ENCODE results near the gene PLBD2. TPM values are rescaled to one million over a fixed set of nuclear protein-coding genes. Genes with fewer than 3 reads are reported as not detected.

Gene PLBD2
- total RNA-seq, 1 donor from 2014 or later: 40.2 TPM

DNA sequence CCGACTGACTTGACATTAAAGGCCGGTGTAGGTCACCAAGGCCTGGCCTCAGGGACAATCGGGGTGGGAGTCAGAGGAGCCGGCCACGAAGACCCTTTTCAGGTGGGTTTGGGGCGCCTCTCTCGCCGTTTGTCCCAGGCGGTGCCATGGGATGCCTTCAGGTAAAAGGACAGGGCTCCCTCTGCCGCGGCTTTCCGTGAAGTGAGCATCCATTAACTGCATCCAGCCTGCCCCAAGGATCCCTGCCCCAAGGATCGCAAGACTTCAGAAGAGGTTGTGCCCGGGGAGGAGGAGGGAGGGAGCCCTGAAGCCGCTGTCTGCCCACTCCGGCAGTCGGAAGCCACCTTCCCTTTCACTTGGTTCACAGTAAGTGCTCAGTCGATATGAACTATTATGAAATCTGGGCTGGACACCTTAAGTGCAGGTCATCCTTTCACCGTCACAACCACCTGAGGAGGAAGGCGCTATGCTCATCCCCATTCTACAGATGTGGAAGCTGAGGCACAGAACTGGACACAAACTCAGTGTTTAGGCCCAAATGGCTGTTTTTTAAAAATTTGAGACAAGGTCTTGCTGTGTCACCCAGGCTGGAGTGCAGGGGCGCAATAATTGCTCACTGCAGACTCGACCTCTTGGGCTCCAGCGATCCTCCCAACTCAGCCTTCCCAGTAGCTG, 44.3 kb downstream of the PLBD2 start:
- no peak for DNase-seq

DNA sequence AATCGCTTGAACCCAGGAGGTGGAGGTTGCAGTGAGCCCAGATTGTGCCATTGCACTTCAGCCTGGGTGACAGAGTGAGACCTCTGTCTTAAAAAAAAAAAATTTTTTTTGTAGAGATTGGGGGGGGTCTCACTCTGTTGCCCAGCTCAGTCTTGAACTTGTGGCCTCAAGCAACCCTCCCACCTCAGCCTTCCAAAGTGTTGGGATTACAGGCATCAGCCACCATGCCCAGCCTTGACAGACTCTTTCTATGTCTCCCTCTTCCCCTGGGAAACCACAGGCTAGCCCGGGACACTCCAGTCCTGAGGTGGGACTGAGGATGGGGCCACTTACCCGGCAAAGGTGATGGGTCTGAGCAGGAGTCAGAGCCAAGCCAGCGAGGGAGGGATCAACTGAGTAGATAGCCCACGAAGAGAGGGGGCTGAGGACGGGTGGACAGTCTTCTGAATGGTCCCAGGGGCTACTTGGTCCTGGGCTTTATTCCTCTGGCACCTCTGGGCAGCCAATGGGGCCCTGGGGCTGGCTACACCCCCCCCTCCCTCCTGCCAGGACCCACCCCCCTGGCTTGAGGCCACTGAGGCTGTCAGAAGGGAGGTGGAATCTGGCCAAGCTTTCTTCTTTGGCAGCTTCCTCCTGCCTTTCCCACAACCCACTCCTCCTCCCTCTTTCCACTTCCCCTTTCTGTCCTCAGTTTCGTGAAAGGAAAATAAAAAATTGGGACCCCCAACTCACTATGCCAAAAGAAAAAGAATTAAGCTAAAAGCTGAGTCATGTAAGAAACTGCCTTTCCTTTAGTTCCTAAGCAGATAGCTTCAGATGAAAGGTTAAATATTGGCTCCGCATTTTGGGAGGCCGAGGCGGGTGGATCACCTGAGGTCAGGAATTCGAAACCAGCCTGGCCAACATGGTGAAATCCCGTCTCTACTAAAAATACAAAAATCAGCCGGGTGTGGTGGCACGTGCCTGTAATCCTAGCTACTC, 45.3 kb downstream of the PLBD2 start, which contains the start of gene SDS:
Gene SDS (minus strand): TSS at position 453 of the 981 bp plus-strand sequence. CDS start 4,179 bp downstream, outside the sequence.
- ATAC-seq (ENCODE audit: poor library complexity) (peak; percentile 76), DNase-seq (peak; percentile 73)
- intact Hi-C loops (cut with DNase I): no loop called here

More for the DNA sequence above, 44.3 kb downstream of the PLBD2 start:
- no peak for ATAC-seq (ENCODE audit: poor library complexity)
- intact Hi-C loops (cut with DNase I): no loop called here

DNA sequence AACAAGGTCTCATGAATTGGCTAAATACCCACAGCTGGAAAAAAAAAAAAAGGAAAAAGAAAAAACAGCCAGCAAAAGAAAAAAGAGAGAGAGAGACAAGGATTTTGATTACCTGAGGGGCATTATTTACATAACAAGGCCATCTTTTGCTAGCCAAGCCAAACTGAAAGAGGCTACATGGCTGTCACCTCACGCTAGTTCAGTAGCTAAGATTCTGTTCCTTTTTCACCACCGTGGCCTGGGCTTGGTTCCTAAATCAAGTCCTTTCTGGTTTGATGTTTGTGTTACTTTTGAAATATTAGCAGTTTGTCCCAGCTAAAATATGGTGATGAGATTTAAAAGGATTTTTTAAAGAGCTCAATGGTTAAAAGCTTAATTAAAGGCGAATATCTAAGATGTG, 47.3 kb downstream of the PLBD2 start:
- DNase-seq (no peak), ATAC-seq (ENCODE audit: poor library complexity) (no peak)
- intact Hi-C loops (cut with DNase I): no loop called here

DNA sequence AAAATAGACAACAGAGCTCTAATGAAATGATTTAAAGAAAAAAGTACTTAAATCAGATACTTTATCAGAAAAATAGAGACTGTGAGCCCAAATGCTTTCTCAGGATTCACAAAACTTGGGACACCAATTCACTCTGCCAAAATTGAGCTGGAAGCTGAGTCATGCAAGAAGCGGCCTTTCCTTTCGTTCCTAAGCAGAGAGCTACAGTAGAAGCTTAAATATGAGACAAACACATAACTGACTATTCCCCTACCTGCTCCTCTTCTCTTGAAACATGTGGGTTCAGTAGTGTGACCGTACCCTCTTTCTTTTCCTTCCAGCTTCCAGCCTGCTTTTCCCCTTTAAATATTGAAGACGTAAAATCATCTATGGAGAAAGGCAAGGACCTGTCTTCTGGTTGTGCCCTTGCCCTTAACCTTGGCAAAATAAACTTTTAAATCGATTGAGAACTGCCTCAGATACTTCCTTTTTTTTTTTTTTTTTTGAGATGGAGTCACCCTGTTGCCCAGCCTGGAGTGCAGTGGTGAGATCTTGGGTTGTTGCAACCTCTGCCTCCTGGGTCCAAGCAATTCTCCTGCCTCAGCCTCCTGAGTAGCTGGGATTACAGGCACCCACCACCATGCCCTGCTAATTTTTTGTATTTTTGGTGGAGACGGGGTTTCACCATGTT, 49.7 kb downstream of the PLBD2 start:
- ATAC-seq (ENCODE audit: poor library complexity): no peak
- no peak for DNase-seq
- intact Hi-C loops (cut with DNase I): no loop called here

DNA sequence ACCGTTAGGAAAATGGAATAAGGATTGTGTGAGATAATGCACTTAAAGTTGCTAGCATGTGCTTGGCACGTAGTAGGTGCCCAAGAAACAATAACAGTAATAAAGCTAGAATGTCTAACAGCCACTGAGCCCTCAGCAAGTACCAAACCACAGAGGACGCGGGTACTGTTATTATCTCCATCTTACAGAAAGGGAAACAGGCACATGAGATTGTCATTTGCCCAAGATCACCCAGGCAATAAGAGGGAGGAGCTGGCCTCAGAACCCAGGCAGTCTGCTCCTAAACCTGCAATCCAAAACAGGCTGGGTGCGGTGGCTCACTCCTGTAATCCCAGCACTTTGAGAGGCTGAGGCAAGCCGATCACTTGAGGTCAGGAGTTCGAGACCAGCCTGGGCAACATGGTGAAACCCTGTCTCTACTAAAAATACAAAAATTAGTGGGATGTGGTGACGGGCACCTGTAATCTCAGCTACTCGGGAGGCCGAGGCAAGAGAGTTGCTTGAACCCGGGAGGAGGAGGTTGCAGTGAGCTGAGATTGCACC, 50.4 kb downstream of the PLBD2 start:
- intact Hi-C loops (cut with DNase I): no loop called here
- DNase-seq (no peak), ATAC-seq (ENCODE audit: poor library complexity) (no peak)

DNA sequence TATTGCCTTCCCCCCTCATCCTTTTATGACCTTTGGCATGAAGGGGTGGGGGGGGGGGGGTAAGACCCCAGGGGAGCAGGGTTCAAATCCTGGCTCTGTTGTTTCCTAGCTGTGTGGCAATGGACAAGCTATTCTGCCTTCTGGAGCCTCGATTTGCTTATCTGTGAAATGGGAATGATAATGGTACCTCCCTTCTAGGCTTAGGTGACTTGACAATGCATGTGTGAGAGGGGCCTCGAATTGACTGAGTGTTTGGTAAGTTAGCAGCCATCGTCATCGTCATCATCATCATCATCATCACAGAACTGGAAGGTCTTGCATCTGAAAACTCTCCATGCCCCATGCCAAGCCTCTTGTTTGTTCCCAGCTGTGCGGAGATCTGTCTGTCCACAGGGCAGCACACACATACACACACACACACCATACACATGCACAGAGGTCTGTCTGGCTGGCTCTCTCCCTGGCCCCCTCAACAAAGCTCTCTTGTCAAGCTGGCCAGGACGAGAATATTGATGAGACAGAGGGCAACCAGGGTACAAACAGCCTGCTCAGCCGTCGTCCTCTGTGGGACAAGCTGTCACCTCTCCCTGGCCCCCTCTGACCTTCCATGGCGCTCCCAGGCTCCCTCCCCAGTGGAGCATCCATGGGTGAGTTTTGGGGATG, 51.2 kb downstream of the PLBD2 start:
- no peak for DNase-seq

DNA sequence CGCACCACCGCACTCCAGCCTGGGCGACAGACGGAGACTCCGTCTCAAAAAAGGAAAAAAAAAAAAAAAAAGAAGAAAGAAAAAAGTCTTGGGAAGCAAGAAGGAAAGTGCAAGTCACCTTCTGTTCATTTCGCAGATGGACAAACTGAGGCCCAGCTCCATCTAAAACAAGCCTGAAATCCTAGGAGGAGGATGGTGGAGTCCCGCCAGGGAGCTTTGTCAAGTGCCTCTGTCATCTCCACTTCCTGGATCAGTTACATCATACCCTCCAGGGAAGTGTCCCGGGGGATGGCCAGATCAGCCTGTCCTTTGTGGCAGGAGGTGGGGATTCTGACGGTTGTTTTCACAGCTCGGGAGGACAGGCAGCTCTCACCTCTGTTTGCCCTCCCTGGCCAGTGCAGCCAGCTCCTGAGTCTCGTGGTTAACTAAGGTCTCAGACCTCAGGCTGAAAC, 55.1 kb downstream of the PLBD2 start:
- DNase-seq: no peak
- intact Hi-C loops (cut with DNase I): no loop called here

More for the DNA sequence above, 51.2 kb downstream of the PLBD2 start:
- intact Hi-C loops (cut with DNase I): no loop called here
- no peak for ATAC-seq (ENCODE audit: poor library complexity)

DNA sequence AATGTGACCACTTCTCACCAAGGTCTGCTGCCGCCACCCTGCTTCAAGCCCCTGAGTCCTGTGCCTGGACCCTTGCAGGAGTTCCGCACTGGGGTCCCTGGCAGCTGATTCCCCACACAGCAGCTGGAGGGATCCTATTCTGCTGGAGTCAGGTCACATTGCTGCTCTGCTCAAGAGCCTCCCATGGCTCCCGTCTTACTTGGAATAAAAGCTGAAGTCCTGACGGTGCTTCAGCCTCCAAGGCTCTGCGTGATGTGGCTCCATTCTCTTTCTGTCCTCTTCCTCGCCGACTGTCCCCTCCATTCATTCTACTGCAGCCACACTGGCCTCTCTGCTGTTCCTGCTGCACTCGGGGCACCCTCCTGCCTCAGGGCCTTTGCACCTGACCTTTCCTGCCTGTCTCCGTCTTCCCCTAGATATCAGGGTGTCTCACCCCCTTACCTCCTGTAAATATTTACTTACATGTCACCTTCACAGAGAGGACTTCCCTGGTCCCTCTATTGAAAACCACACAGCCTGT, 56.2 kb downstream of the PLBD2 start:
- no peak for ATAC-seq (ENCODE audit: poor library complexity)
- DNase-seq: no peak
- intact Hi-C loops (cut with DNase I): no loop called here

More for the DNA sequence above, 55.1 kb downstream of the PLBD2 start:
- ATAC-seq (ENCODE audit: poor library complexity): peak; percentile 58

DNA sequence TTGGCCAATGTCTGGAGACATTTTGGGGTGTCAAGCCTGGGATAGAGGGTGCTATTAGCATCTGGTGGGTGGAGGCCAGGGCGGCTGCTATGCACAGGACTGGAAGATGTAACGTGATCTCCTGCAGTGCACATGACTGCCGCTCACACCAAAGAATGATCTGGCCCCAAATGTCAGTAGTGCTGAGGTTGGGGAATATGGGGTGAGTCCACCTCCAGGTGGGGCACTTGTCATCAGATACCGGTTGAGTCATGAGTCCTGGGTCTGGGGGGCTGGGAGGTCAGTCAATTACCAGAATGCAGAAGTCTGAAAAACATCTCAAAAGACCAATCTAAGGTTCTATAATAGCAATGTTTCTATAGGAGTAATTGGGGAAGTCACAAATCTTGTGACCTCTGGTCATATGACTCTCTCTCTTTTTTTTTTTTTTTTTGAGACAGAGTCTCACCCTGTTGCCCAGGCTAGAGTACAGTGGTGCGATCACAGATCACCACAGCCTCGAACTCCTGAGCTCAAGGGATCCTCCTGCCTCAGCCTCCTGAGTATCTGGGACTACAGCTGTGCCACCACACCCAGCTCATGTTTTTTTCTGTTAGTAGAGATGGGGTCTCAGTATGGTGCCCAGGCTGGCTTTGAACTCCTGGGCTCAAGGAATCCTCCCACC, 57.8 kb downstream of the PLBD2 start:
- intact Hi-C loops (cut with DNase I): no loop called here
- ATAC-seq (ENCODE audit: poor library complexity) (peak; percentile 46), DNase-seq (no peak)

DNA sequence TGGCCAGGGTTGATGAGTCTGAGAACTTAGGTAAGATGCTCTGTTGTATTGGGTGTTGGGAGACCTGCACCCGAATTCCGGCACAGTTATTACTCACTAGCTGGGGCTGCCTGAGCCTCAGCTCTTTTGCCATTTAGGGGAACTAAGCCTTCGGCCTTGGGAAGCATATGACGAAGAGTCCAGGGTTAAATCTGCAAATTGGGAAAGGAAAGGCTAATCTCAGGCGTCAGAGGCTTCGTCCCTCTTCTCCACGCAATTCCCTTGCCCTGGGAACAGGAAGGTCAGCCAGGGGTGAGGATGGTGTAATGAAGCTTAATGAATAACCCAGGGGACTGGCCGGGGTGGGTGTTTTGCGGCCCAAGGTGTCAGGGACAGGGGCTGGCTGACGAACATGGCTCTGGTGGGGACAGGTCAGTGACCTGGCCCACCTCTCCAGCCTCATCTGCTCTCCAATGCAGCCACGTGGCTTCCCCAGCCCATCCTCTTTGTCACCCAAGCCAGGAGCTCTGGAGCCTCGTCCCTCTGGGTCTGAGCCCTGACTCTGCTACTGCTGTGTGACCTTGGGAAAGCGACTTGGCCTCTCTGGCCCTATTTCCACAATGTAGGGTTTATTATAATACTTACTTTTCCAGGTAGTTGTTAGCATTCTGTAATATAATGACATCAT, 60.0 kb downstream of the PLBD2 start:
- DNase-seq (no peak), ATAC-seq (ENCODE audit: poor library complexity) (peak; percentile 5)
- intact Hi-C loops (cut with DNase I): no loop called here

DNA sequence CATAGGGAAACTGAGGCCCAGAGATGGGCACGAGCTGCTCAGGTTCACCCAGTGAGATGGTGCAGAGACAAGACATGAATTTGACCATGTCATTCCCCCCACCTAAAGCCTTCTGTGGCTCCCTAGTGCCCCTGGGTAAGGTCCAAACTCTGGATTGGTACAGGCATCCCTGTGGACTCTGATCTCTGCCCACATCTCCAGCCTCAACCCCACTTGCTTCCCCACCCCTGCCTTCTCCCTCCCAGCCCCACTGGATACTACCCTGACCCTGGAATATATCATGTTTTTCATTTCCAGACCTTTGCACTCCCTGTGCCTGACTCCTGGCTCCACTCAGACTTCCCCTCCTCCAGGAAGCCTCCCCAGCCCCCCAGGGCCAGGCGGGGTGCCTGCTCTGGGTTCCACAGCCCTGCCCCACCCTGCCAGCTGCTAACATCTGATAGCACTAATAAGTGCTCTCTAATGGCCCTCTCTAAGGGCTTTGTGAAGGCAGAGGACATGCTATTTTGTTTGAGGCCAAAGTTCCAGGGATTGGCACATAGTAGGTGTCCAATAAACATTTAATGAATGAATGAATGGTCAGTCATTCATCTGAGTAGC, 62.7 kb downstream of the PLBD2 start:
- no peak for ATAC-seq (ENCODE audit: poor library complexity)

DNA sequence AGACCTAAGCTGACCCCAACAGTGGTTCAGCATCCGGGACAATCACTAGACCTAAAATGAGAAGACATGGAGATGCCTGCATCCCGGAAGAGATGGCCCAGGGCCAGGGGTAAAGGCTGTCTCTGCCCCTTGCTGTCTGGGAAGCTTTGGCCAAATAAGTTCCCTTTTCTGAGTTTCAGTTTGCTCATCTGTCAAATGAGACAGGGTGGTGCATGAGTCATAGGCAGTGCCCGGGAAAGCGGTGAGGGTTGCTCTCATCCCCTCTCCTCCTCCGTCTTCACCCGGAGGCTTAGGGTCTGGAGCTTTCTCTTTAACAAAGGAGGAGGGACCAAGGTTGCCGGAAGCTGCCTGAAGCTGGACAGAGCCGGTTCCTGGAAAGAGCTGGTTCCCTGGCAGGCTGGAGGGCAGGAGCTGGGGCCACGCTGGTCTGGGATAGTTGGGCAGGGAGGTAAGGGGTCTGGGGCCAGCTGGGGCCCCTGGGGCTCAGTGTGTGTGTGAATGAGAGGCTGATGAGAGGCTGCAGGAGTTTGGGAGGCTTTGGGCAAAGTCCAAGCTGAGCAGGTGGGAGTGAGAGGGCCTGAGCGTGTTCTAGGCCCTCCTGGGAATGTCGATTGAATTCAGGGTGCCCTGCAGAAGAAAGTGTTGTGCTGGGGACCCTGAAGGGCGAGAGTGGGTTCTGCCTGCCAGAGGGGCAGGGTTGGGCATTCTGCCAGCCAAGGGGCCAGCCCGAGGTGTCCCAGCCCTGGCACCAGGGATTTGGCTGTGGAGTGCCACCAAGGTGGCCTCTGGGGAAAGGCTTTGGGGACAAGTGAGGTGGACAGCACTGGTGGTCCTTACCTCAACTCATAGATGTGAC, 63.9 kb downstream of the PLBD2 start, which contains the start of gene SDSL:
Gene SDSL (plus strand): TSS at position 351 of the 856 bp plus-strand sequence. CDS start 5,603 bp downstream, outside the sequence.
- DNase-seq (peak; percentile 72), ATAC-seq (ENCODE audit: poor library complexity) (peak; percentile 88)
- intact Hi-C loops (cut with DNase I): loop anchor here (5.0 to 10.0 kb wide), 2 partner anchors 110 to 237 kb away; partner anchors contain the start of genes DDX54 and RITA1

More for the DNA sequence above, 62.7 kb downstream of the PLBD2 start:
- intact Hi-C loops (cut with DNase I): loop anchor here (5.0 to 10.0 kb wide), 2 partner anchors 109 to 236 kb away; partner anchors contain the start of genes DDX54 and RITA1
- no peak for DNase-seq

DNA sequence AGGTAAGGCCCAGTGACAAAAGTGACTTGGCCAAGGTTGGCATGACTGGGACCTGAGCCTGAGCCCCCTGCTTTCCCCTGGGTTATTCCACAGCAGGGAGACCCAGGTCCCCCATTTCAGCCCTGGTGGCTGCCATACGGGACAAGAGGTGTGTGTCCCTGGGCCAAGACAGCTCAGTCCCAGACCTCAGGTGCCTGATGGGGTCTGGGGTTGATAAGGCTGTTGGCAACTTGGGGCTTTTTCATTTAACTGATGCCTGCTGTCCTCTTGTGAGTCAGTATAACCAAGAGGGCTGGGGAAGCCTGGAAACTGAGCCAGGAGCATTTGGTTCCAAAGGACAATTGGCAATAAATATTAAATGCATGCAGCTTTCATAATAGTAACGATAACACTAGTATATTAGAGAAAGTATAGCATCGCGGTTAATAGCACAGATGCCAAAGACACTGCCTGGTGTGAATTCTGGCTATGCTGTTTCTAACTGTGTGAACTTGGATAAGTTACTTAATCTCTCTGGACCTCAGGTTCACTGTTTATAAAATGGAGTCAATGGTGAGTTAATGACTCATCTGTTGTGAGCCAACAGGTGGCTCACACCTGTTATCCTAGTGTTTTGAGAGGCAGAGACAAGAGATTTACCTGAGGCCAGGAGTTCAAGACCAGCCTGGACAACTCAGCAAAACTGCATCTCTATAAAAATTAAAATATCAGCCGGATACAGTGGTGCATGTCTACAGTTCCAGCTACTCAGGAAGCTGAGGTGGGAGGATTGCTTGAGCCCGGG, 64.7 kb downstream of the PLBD2 start:
- ATAC-seq (ENCODE audit: poor library complexity): no peak
- DNase-seq: no peak
- intact Hi-C loops (cut with DNase I): loop anchor here (5.0 to 10.0 kb wide), 2 partner anchors 111 to 238 kb away; partner anchors contain the start of genes DDX54 and RITA1

DNA sequence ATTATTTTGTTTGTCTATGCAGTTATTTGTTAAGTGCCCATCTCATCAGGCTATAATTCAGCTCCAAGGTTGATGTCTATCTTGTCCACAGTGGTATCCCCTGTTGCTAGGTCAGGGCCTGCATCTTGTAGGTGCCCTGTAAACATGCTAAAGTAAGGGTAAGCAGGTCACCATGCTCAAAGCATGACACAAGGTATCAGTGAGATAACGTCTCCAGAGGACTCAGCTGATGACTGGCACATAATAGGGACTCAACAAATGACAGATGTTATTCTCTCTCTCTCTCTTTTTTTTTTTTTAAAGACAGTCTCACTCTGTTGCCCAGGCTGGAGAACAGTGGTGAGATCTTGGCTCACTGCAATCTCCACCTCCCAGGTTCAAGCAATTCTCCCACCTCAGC, 66.1 kb downstream of the PLBD2 start:
- intact Hi-C loops (cut with DNase I): loop anchor here (5.0 to 10.0 kb wide), 2 partner anchors 112 to 240 kb away; partner anchors contain the start of genes DDX54 and RITA1
- DNase-seq: no peak
- ATAC-seq (ENCODE audit: poor library complexity): no peak
